Activated naive CD8-positive, alpha-beta T cell (primary cell): ENCODE measurements around the gene HIVEP3.

Experiments
- H3K27ac Mint-ChIP-seq: one replicate; pipeline ENCODE4 v1.8.0; 2021; ENCODE audit warnings: mixed read lengths
- H3K27me3 Mint-ChIP-seq: one replicate; pipeline ENCODE4 v1.8.0; 2021; ENCODE audit warnings: mixed read lengths
- H3K36me3 Mint-ChIP-seq: one replicate; pipeline ENCODE4 v1.8.0; 2021; ENCODE audit warnings: mixed read lengths
- H3K4me1 Mint-ChIP-seq: one replicate; pipeline ENCODE4 v1.8.0; 2021; ENCODE audit warnings: low read depth, mixed read lengths
- H3K4me3 Mint-ChIP-seq: one replicate; pipeline ENCODE4 v1.8.0; 2021; ENCODE audit warnings: mild to moderate bottlenecking, mixed read lengths
- H3K9me3 Mint-ChIP-seq: one replicate; pipeline ENCODE4 v1.8.0; 2021; ENCODE audit warnings: low read depth, mixed read lengths

HIVEP3 gene

DNA sequence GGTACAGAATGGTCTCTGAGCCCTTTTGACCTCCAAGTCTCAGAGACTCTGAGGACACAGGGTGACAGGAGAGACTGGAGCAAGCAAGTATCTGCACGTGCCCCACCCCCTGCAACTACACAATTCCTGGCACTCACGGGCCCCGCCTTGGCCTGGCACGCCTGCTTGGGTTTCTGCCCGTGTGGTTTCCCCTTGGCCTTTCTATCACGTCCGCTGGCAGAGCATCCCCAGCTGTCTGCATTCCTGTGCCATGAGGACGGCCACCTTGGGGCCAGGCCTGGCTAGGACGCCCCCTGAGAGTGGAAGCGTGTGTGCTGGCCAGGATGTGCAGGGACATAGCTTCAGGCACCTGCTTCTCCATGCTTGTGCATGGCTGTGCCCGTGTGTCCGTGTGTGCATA is 419.9 kb downstream of the HIVEP3 start:
- H3K9me3 Mint-ChIP-seq, result no peaks in the 10 kb centered on the region
- H3K4me3 Mint-ChIP-seq, result no peak overlapping the region
- H3K27ac Mint-ChIP-seq, result no peak overlapping the region
- no peaks in the 10 kb centered on the region for H3K36me3 Mint-ChIP-seq
- peaks cover 5% of the 10 kb centered on the region for H3K4me1 Mint-ChIP-seq
- H3K27me3 Mint-ChIP-seq, result peaks cover 2% of the 10 kb centered on the region

DNA sequence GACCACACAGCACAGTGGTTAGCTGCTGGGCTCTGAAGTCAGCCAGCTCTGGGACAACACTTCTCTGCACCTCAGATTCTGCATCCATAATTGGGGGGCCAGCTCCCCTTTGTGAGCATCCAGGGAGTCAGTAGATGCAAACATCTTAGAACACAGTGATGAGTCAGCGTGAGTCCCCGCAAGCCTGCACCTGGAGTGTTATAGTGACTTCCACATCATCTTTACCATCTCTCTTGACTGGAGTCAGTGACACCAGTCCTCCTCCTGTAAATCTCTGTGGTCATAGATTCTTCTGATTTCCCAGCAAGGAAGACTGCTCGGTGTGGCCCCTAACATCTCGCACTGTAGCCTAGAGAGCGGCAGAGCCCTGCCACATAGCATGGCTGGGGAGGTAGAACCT is 420.3 kb downstream of the HIVEP3 start:
- Mint-ChIP-seq H3K27me3 (peaks cover 2% of the 10 kb centered on the region), H3K36me3 (no peaks in the 10 kb centered on the region)

DNA sequence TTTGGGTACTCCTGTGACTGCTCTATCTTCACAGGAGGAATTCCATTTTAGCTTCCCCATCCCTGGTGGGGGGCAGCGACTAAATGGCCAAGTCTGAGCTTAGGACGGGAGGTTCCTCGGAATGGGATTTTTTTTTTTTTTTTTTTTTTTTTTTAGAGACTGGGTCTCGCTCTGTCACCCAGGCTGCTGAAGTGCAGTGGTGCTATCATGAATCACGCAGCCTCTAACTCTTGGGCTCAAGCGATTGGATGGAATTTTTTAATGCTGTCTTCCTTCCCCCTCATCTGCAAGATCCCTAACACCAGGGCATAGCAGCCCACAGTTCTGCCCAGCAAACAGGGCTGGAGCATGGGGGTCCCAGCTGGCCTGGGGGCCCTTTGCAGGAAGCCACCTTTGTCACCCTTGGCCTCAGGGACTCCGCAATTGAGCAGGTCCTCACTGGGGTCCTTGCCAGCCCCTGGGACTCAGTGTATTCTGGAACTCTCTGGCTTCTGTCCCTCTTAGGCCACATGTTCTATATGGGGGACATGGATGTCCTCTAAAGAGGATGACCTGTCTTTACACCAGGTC is 421.2 kb downstream of the HIVEP3 start:
- H3K27ac Mint-ChIP-seq, result no peak overlapping the region
- H3K4me3 Mint-ChIP-seq, result no peak overlapping the region
- H3K36me3 Mint-ChIP-seq, result no peaks in the 10 kb centered on the region
- peaks cover 5% of the 10 kb centered on the region for H3K4me1 Mint-ChIP-seq
- H3K9me3 Mint-ChIP-seq, result no peaks in the 10 kb centered on the region
- H3K27me3 Mint-ChIP-seq, result peaks cover 2% of the 10 kb centered on the region

More for the DNA sequence above, 420.3 kb downstream of the HIVEP3 start:
- Mint-ChIP-seq H3K9me3 (no peaks in the 10 kb centered on the region), H3K4me3 (no peak overlapping the region), H3K4me1 (peaks cover 5% of the 10 kb centered on the region), H3K27ac (no peak overlapping the region)

DNA sequence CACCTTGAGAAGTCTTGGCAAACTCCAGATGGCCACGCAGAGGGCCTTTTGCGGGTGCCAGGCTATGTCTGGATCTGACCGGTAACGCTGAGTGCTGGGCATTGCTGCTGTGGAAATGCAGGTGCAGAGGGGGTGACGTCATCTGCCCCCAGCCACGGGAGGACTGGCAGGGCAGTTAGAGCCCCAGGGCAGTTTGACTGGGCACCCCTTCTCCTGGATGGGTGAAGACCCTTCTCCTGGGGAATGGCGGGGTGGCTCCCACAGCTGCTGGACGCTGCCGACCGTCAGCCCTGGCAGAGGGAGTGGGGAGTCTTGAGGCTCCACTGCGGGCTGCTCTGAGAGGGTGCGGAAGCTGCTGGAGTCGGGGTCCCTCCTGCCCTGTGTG is 421.7 kb downstream of the HIVEP3 start:
- Mint-ChIP-seq H3K27me3 (peaks cover 2% of the 10 kb centered on the region), H3K27ac (no peak overlapping the region), H3K4me1 (peaks cover 5% of the 10 kb centered on the region), H3K4me3 (peak overlapping the region; percentile 61), H3K36me3 (no peaks in the 10 kb centered on the region), H3K9me3 (no peaks in the 10 kb centered on the region)

DNA sequence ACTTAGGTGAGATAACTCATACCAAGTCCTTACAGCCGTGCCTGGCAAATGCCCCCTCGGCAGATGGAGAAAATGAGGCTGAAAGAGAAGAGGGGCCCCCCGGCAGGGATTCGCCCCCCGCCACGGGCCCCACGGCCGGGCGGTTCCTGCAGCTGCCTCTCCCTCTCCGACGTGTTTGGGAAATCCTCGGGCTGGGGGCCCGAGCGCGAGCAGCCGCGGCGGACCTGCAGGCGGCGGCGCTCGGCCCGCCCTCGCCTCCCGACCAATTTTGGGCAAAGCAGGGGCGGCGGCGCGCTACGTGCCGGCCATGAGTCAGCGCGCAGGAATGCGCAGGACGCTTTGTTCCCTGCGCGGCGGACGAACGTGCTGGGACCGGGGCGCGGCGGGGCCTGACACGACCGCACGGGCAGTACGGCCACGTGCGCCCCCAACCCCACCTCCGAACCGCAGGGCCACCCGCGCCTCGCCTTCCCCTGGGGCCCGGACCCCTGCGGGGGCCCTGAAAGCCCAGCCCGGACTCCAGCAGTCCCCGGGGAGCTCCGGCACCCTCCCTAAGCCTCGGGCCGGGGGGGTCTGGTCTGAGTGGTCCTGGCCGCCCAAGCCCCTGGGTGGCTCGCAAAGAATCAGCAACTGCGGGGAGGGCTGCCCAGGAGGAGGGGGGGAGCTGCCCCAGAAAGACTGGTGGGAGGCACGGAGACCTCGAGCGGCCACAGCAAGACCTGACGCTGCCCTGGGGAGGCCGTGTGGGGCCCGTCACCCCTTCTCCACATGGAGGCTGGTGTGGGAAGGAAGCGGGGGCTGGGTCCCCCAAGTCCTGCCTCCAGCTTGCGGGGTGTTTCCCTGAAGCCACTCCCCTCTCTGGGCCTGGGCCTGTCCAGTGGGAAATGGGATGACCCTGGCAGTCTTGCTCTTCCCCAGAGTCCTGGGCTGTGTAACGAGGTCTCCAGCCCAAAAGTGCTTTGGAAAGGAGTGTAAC is 422.4 kb downstream of the HIVEP3 start:
- Mint-ChIP-seq H3K9me3 (no peaks in the 10 kb centered on the region), H3K36me3 (no peaks in the 10 kb centered on the region), H3K4me3 (peak overlapping the region; percentile 61), H3K27me3 (peaks cover 2% of the 10 kb centered on the region), H3K4me1 (peaks cover 5% of the 10 kb centered on the region), H3K27ac (no peak overlapping the region)

DNA sequence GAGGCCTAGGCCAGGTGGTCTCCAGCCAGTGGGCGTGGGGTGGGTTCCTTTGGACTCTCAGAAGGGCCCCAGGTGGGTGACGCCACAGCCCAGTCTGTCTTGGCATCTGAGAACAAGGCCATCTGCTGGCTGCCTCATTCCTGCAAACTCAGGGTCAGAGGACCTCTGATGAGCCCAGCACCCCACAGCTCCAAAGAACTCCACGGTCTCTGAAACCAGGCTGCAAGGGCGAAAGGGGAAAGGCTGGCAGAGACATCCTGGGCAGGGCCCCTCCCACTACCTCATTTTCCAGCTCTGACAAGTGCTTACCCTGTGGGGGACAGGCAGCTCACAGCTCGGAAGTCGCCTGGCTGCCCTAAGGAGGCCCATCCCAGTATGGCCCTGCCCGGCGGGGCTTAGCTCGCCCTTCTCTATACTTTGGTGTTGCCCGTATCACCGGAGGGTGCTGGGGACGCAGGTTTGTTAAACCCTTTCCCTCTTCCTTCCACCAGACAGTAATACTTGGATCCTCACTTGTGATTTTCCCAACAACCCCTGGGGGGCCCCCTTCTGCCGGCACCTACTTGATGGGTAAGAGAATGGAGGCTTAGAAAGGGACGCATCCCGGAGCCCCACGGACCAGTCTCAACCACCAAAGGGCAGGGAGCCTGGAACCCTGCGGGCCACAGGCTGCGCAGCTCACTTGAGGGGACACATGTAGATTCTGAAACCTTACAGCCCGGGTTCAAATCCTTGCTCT is 423.3 kb downstream of the HIVEP3 start:
- H3K27ac Mint-ChIP-seq, result no peak overlapping the region
- H3K36me3 Mint-ChIP-seq, result no peaks in the 10 kb centered on the region
- H3K9me3 Mint-ChIP-seq, result no peaks in the 10 kb centered on the region
- H3K4me1 Mint-ChIP-seq, result peaks cover 5% of the 10 kb centered on the region
- peaks cover 2% of the 10 kb centered on the region for H3K27me3 Mint-ChIP-seq
- peak overlapping the region; percentile 63 for H3K4me3 Mint-ChIP-seq

DNA sequence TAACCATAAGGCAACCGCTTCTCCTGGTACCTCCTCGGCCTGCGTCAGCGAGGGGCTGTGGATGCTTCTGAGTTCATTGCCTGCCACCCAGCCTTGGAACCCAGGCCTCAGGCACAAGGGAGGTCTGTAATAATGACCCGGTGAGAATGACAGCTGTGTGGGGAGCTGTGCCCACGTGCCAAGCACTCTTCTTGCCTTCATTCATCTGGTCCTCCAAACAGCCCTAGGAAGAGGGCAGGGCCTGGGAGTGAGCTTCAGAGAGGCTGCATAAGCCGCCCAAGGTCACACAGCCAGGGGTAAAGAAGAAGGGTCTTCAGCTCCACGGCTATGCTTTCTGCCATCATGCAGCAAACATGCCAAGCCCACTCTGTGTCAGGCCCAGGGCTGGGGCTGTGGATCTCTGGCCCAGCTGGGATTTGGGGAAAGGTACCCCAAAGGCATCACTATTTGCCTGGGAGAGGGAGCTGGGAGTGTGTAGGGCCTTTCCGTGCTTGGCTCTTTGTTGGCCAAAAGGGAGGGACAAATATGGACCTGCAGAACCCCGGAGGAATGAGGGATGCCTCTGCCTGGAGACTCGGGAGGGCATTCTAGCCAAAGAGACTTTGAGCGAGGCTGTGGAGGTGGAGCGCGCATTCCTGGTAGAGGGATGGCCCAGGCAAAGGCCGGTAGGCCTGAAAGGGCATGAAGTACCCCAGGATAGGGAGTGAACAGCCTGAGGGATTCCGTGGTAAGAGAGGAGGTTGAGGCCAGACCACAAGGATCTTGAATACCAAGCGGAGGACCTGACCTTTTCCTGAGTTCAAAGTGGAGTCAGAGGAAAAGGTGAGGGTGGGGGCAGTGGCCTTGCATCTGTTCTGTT is 424.1 kb downstream of the HIVEP3 start:
- peaks cover 4% of the 10 kb centered on the region for H3K27me3 Mint-ChIP-seq
- H3K4me3 Mint-ChIP-seq, result no peak overlapping the region
- H3K27ac Mint-ChIP-seq, result no peak overlapping the region
- peaks cover 5% of the 10 kb centered on the region for H3K4me1 Mint-ChIP-seq
- no peaks in the 10 kb centered on the region for H3K36me3 Mint-ChIP-seq
- no peaks in the 10 kb centered on the region for H3K9me3 Mint-ChIP-seq

DNA sequence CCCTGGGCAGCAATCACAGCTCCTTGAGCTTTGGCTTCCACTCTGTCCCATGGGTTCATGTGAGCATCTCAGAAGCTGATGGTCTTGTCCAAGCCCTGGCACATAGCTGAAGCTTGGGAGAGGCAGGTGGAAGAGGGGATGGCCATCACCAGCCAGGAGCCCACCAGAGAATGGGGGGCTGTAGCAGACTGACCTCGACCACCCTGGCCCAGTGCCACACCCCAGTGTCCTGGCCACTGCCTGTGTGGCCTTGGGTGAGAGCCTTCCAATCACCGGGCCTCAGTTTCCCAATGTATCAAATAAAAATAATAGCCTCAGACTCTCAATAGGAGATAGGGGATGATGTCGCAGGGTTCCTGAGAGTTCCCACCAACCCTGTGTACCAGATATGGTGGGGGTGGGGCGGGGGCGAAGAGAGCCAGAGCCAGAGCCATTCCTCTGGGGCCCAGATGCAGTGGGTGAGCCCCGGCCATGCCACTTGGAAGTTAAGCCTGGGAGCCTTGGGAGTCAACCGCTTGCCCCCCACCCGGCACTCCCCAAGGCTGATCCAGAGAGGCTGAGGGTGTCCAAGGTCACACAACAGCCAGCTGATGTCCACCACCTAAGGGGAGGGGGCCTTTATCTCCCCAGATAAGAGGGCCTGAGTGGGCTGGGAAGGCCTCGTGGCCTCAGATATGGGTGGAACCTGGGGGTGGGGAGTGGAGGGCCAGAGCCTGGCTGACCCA is 424.9 kb downstream of the HIVEP3 start:
- H3K27me3 Mint-ChIP-seq, result peaks cover 8% of the 10 kb centered on the region
- H3K4me1 Mint-ChIP-seq, result peaks cover 5% of the 10 kb centered on the region
- no peak overlapping the region for H3K27ac Mint-ChIP-seq
- H3K9me3 Mint-ChIP-seq, result no peaks in the 10 kb centered on the region
- no peaks in the 10 kb centered on the region for H3K36me3 Mint-ChIP-seq
- no peak overlapping the region for H3K4me3 Mint-ChIP-seq

DNA sequence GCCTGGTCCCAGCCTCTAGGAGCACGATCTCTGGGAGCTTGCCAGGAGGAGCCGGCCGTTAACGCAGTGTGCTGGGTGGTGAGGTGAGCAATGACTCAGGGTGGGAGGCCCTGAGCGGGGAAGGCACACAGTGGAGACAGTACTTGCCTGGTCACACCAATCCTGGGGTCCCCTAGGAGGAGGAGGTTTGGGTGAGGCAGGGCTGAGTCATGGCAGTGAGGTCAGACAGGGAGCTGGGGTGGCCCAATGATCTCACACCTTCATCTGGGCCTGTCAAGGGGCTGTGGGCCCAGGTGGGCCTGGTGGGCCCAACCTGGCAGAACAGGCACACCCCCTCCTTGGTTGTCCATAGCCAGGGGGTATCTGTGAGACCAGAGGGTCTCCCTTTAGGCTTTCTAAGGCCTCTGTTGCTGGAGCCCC is 425.6 kb downstream of the HIVEP3 start:
- Mint-ChIP-seq H3K4me1 (peaks cover 5% of the 10 kb centered on the region), H3K9me3 (no peaks in the 10 kb centered on the region), H3K4me3 (no peak overlapping the region), H3K27ac (no peak overlapping the region), H3K27me3 (peaks cover 10% of the 10 kb centered on the region), H3K36me3 (no peaks in the 10 kb centered on the region)

DNA sequence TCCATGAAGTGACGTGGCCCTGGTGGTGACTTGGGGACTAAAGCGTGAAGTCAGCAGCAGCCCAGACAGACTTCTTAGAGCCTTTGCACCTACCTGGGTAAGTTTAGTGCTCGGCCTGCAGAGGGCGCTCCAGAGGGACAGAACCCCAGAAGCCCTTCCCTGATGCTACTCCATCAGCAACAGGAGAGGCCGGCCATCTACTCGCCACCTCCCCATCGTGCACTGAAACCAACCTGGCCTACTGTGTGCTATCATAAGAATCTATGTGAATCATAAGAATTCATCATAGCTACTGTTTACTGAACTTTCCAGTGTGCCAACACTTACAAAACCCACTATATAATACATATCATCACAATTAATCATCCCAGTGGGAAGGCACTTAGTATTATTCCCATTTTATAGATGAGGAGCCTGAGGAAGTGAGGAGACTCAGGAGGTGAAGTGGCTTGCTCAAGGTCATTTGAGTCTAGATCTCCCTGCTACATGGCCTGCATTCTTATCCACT is 426.3 kb downstream of the HIVEP3 start:
- no peaks in the 10 kb centered on the region for H3K9me3 Mint-ChIP-seq
- no peak overlapping the region for H3K27ac Mint-ChIP-seq

DNA sequence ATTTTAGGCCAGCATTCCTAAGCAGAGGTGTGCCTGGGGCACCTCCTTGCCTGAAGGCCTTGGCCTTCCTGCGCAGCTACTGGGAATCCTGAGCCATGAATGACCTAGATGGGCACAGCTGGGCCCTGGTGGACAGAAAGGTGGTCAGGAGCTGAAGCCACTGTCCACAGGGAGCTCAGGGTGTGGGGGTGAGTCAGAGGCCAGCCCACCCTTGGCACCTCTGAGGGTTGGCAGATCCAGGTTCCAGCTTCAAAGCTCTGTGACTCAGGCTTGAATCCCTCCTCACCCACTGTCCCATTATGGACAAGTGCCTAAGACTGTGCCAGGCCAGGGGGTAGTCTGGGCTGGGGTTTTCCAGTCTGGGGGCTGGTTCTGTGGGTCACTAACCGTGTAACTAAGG is 427.8 kb downstream of the HIVEP3 start:
- H3K9me3 Mint-ChIP-seq, result no peaks in the 10 kb centered on the region
- H3K4me3 Mint-ChIP-seq, result no peak overlapping the region
- no peak overlapping the region for H3K27ac Mint-ChIP-seq
- peaks cover 5% of the 10 kb centered on the region for H3K4me1 Mint-ChIP-seq
- no peaks in the 10 kb centered on the region for H3K36me3 Mint-ChIP-seq
- H3K27me3 Mint-ChIP-seq, result peaks cover 15% of the 10 kb centered on the region

More for the DNA sequence above, 426.3 kb downstream of the HIVEP3 start:
- Mint-ChIP-seq H3K27me3 (peaks cover 10% of the 10 kb centered on the region), H3K36me3 (no peaks in the 10 kb centered on the region), H3K4me1 (peaks cover 5% of the 10 kb centered on the region), H3K4me3 (no peak overlapping the region)

DNA sequence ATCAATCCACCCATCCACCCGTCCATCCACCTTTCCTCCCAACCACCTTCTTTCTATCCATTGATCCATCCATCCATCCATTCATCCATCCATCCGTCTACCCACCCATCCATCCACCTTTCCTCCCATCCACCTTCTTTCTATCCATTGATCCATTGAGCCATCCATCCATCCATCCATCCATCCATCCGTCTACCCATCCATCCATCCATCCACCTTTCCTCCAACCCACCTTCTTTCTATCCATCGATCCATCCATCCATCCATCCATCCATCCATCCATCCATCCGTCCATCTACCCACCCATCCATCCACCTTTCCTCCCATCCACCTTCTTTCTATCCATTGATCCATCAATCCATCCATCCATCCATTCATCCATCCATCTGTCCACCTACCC is 429.2 kb downstream of the HIVEP3 start:
- Mint-ChIP-seq H3K9me3 (no peaks in the 10 kb centered on the region), H3K27me3 (peaks cover 13% of the 10 kb centered on the region), H3K4me3 (no peak overlapping the region), H3K27ac (no peak overlapping the region), H3K36me3 (no peaks in the 10 kb centered on the region), H3K4me1 (no peaks in the 10 kb centered on the region)

DNA sequence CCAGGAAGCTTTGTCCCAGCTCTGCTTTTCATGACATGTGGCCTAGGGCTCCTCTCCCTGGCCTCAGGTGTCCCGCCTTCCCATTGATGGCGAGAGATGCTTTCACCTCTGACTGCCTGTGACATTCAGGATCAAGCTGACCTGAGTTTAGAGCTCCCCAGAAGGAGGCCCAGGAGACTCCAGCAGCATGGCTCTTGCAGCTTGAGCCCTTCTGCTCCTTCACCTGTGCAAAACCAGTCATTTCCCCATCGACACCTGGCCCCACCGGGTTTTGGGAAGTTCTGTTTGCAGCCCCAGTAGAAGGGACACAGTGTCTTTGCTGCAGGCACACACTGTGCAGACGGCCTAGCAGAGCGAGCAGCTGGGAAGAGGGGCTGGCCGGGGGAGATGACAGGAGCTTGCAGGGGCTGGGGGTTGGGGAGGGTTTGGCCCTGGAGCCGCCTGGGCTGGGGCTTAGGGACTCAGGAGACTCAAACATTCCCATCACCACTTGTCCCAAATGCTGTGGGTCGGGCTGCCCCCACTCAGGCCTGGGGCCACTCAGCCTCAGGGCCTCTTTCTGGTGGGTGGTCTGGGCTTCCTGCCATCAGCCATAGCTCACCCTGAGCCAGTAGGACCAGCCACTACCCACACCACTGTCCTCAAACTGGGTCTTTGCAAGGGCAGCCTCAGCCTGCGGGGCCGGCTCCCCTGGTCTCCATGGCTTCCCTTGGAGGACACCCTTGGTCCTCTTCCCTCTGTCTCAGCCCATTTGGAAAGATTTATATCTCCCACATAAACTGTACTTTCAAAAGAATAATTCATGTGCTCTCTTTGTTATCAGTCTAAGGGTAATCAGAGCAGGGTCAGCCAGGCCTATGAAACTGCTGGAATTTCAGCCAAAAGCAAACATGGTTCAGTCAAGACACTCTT is 430.4 kb downstream of the HIVEP3 start:
- Mint-ChIP-seq H3K4me1 (no peaks in the 10 kb centered on the region), H3K4me3 (no peak overlapping the region), H3K36me3 (no peaks in the 10 kb centered on the region), H3K27ac (no peak overlapping the region), H3K9me3 (no peaks in the 10 kb centered on the region), H3K27me3 (peaks cover 13% of the 10 kb centered on the region)
